ENCODE results near the gene DOK3.
A peak's percentile ranks its signal among the peaks of the same experiment; 100 is the strongest.

The DOK3 gene

GRCh38 chr5:177501874-177502678 is 7.5 kb downstream of the DOK3 start:
- H3K4me3 ChIP-seq (ENCODE audit: low read length) = no peak overlapping the region
- DNase-seq (ENCODE audit: low read depth) = no peak
- no peaks in the 10 kb centered on the region for H3K27me3 ChIP-seq (replicated peaks; ENCODE audit: control insufficient read depth, insufficient read depth, low read length)
- peaks cover 3% of the 10 kb centered on the region for H3K36me3 ChIP-seq (ENCODE audit: control insufficient read depth, insufficient read depth, low read length, severe bottlenecking)
- H3K9ac ChIP-seq (ENCODE audit: low read length) = no peak overlapping the region
- H3K4me1 ChIP-seq (ENCODE audit: control insufficient read depth, insufficient read depth, low read length) = peaks cover 6% of the 10 kb centered on the region
- no peaks in the 10 kb centered on the region for H3K9me3 ChIP-seq (ENCODE audit: control insufficient read depth, low read length)

- H3K4me3 ChIP-seq (ENCODE audit: low read length) = no peak overlapping the region
- peaks cover 3% of the 10 kb centered on the region for H3K36me3 ChIP-seq (ENCODE audit: control insufficient read depth, insufficient read depth, low read length, severe bottlenecking)
- DNase-seq (ENCODE audit: low read depth) = peak; percentile 96
- peaks cover 13% of the 10 kb centered on the region for H3K4me1 ChIP-seq (ENCODE audit: control insufficient read depth, insufficient read depth, low read length)
- H3K27me3 ChIP-seq (replicated peaks; ENCODE audit: control insufficient read depth, insufficient read depth, low read length) = no peaks in the 10 kb centered on the region
- no peaks in the 10 kb centered on the region for H3K9me3 ChIP-seq (ENCODE audit: control insufficient read depth, low read length)
- peak overlapping the region; percentile 8 for H3K9ac ChIP-seq (ENCODE audit: low read length)
These were observed 8.7 kb downstream of the DOK3 start for GRCh38 chr5:177500685-177501522.

GRCh38 chr5:177499842-177500241 is 9.8 kb downstream of the DOK3 start:
- peaks cover 3% of the 10 kb centered on the region for H3K36me3 ChIP-seq (ENCODE audit: control insufficient read depth, insufficient read depth, low read length, severe bottlenecking)
- peaks cover 24% of the 10 kb centered on the region for H3K4me1 ChIP-seq (ENCODE audit: control insufficient read depth, insufficient read depth, low read length)
- H3K4me3 ChIP-seq (ENCODE audit: low read length) = no peak overlapping the region
- peak; percentile 38 for DNase-seq (ENCODE audit: low read depth)
- no peaks in the 10 kb centered on the region for H3K27me3 ChIP-seq (replicated peaks; ENCODE audit: control insufficient read depth, insufficient read depth, low read length)
- no peak overlapping the region for H3K9ac ChIP-seq (ENCODE audit: low read length)
- no peaks in the 10 kb centered on the region for H3K9me3 ChIP-seq (ENCODE audit: control insufficient read depth, low read length)

GRCh38 chr5:177498013-177498787 is 11.4 kb downstream of the DOK3 start:
- Histone ChIP-seq H3K9me3 (ENCODE audit: control insufficient read depth, low read length) (no peaks in the 10 kb centered on the region), H3K36me3 (ENCODE audit: control insufficient read depth, insufficient read depth, low read length, severe bottlenecking) (peaks cover 4% of the 10 kb centered on the region), H3K4me3 (ENCODE audit: low read length) (peak overlapping the region; percentile 85), H3K9ac (ENCODE audit: low read length) (peak overlapping the region; percentile 81), H3K4me1 (ENCODE audit: control insufficient read depth, insufficient read depth, low read length) (peaks cover 39% of the 10 kb centered on the region), H3K27me3 (replicated peaks; ENCODE audit: control insufficient read depth, insufficient read depth, low read length) (no peaks in the 10 kb centered on the region)
- no peak for DNase-seq (ENCODE audit: low read depth)

GRCh38 chr5:177497292-177498012 is 12.2 kb downstream of the DOK3 start, which contains the start of gene PDLIM7:
Gene PDLIM7 (minus strand): TSS chr5:177497604. CDS start chr5:177496512, 1,092 bp downstream.
- DNase-seq (ENCODE audit: low read depth) = peak; percentile 99
- no peaks in the 10 kb centered on the region for H3K9me3 ChIP-seq (ENCODE audit: control insufficient read depth, low read length)
- H3K36me3 ChIP-seq (ENCODE audit: control insufficient read depth, insufficient read depth, low read length, severe bottlenecking) = peaks cover 7% of the 10 kb centered on the region
- H3K4me3 ChIP-seq (ENCODE audit: low read length) = peak within 1 kb of the TSS; percentile 85
- H3K4me1 ChIP-seq (ENCODE audit: control insufficient read depth, insufficient read depth, low read length) = peaks cover 43% of the 10 kb centered on the region
- H3K9ac ChIP-seq (ENCODE audit: low read length) = peak within 1 kb of the TSS; percentile 98
- no peaks in the 10 kb centered on the region for H3K27me3 ChIP-seq (replicated peaks; ENCODE audit: control insufficient read depth, insufficient read depth, low read length)

GRCh38 chr5:177496727-177497291 is 12.8 kb downstream of the DOK3 start:
- H3K9ac ChIP-seq (ENCODE audit: low read length) = peak overlapping the region; percentile 98
- H3K4me3 ChIP-seq (ENCODE audit: low read length) = peak overlapping the region; percentile 85
- H3K4me1 ChIP-seq (ENCODE audit: control insufficient read depth, insufficient read depth, low read length) = peaks cover 43% of the 10 kb centered on the region
- H3K36me3 ChIP-seq (ENCODE audit: control insufficient read depth, insufficient read depth, low read length, severe bottlenecking) = peaks cover 10% of the 10 kb centered on the region
- no peaks in the 10 kb centered on the region for H3K27me3 ChIP-seq (replicated peaks; ENCODE audit: control insufficient read depth, insufficient read depth, low read length)
- peak; percentile 97 for DNase-seq (ENCODE audit: low read depth)
- no peaks in the 10 kb centered on the region for H3K9me3 ChIP-seq (ENCODE audit: control insufficient read depth, low read length)

- H3K36me3 ChIP-seq (ENCODE audit: control insufficient read depth, insufficient read depth, low read length, severe bottlenecking) = peaks cover 10% of the 10 kb centered on the region
- H3K9me3 ChIP-seq (ENCODE audit: control insufficient read depth, low read length) = no peaks in the 10 kb centered on the region
- peak overlapping the region; percentile 98 for H3K9ac ChIP-seq (ENCODE audit: low read length)
- peak; percentile 69 for DNase-seq (ENCODE audit: low read depth)
- H3K4me1 ChIP-seq (ENCODE audit: control insufficient read depth, insufficient read depth, low read length) = peaks cover 43% of the 10 kb centered on the region
- peak overlapping the region; percentile 85 for H3K4me3 ChIP-seq (ENCODE audit: low read length)
- H3K27me3 ChIP-seq (replicated peaks; ENCODE audit: control insufficient read depth, insufficient read depth, low read length) = no peaks in the 10 kb centered on the region
These were observed 13.4 kb downstream of the DOK3 start for GRCh38 chr5:177496070-177496726.

- H3K36me3 ChIP-seq (ENCODE audit: control insufficient read depth, insufficient read depth, low read length, severe bottlenecking) = peaks cover 18% of the 10 kb centered on the region
- H3K27me3 ChIP-seq (replicated peaks; ENCODE audit: control insufficient read depth, insufficient read depth, low read length) = no peaks in the 10 kb centered on the region
- peak overlapping the region; percentile 85 for H3K4me3 ChIP-seq (ENCODE audit: low read length)
- peaks cover 43% of the 10 kb centered on the region for H3K4me1 ChIP-seq (ENCODE audit: control insufficient read depth, insufficient read depth, low read length)
- peak overlapping the region; percentile 98 for H3K9ac ChIP-seq (ENCODE audit: low read length)
- peak; percentile 89 for DNase-seq (ENCODE audit: low read depth)
- H3K9me3 ChIP-seq (ENCODE audit: control insufficient read depth, low read length) = no peaks in the 10 kb centered on the region
These were observed 14.2 kb downstream of the DOK3 start for GRCh38 chr5:177495243-177496060.

- DNase-seq (ENCODE audit: low read depth) = peak; percentile 88
- Histone ChIP-seq H3K4me3 (ENCODE audit: low read length) (peak overlapping the region; percentile 59), H3K36me3 (ENCODE audit: control insufficient read depth, insufficient read depth, low read length, severe bottlenecking) (peaks cover 27% of the 10 kb centered on the region)
These were observed 15.1 kb downstream of the DOK3 start for GRCh38 chr5:177494346-177495195.

More at GRCh38 chr5:177494346-177495195, 15.1 kb downstream of the DOK3 start:
- no peaks in the 10 kb centered on the region for H3K27me3 ChIP-seq (replicated peaks; ENCODE audit: control insufficient read depth, insufficient read depth, low read length)
- no peaks in the 10 kb centered on the region for H3K9me3 ChIP-seq (ENCODE audit: control insufficient read depth, low read length)
- peaks cover 43% of the 10 kb centered on the region for H3K4me1 ChIP-seq (ENCODE audit: control insufficient read depth, insufficient read depth, low read length)
- H3K9ac ChIP-seq (ENCODE audit: low read length) = peak overlapping the region; percentile 98

Measured in adipocyte (in vitro differentiated cells).